Colonic mucosa (tissue), 4 donors: Measurements from ENCODE around the gene CALY. TPM values are rescaled to one million over a fixed set of nuclear protein-coding genes. Genes with fewer than 3 reads are reported as not detected.

Source experiments
- DNase-seq: peaks from one replicate; pipeline ENCODE4 v3.0.0-alpha.2; 2020
- H3K27ac ChIP-seq: fragments of 200-600 bp; one replicate; pipeline ENCODE4 v1.8.0; 2021
- H3K27me3 ChIP-seq: fragments of 200-600 bp; one replicate; pipeline ENCODE4 v1.8.0; 2021
- H3K36me3 ChIP-seq: fragments of 200-600 bp; one replicate; pipeline ENCODE4 v1.8.0; 2021
- H3K4me1 ChIP-seq: fragments of 200-600 bp; one replicate; pipeline ENCODE4 v1.8.0; 2021; ENCODE audit warnings: mild to moderate bottlenecking
- H3K4me3 ChIP-seq: fragments of 200-600 bp; one replicate; pipeline ENCODE4 v1.8.0; 2021
- H3K9ac ChIP-seq, 2 donors: one replicate each; pipeline ENCODE4 v1.7.0; 2013; ENCODE audit warnings: control low read depth in 2 of 2, low read depth in 2 of 2, low read length in 2 of 2
- H3K9me3 ChIP-seq: fragments of 200-600 bp; one replicate; pipeline ENCODE4 v1.8.0; 2021
- intact Hi-C: fragments of 100-400 bp; cut with DNase I; formaldehyde crosslinking; loops from one replicate; pipeline ENCODE4 v1.14.1; 2022
- total RNA-seq, 2 donors: library from RNA; stranded (reverse); fragmentation: NEBNext Ultra II Directional in 1 of 2; extraction: Animal tissue kit (Norgen Biotek cat#: 25700) in 1 of 2; gene quantifications; one replicate each; pipeline ENCODE4 v1.2.1, GENCODE V29; 2021
- TF ChIP-seq, protein P1 (sequence below): fragments of 200-600 bp; IDR thresholded peaks from one replicate; pipeline ENCODE4 v1.8.0; 2022; ENCODE audit warnings: antibody characterized with exemption, mild to moderate bottlenecking
- donor health status: healthy.
- donor health status: DM: no; HTN: no; CAD: no.
- donor health status: DM: no; HTN: no; CAD: no.

CALY gene, protein sequence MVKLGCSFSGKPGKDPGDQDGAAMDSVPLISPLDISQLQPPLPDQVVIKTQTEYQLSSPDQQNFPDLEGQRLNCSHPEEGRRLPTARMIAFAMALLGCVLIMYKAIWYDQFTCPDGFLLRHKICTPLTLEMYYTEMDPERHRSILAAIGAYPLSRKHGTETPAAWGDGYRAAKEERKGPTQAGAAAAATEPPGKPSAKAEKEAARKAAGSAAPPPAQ
- total RNA-seq, result 1 to 10 TPM in 1 of 2 donors, not detected in 1; 1.6 TPM

DNA sequence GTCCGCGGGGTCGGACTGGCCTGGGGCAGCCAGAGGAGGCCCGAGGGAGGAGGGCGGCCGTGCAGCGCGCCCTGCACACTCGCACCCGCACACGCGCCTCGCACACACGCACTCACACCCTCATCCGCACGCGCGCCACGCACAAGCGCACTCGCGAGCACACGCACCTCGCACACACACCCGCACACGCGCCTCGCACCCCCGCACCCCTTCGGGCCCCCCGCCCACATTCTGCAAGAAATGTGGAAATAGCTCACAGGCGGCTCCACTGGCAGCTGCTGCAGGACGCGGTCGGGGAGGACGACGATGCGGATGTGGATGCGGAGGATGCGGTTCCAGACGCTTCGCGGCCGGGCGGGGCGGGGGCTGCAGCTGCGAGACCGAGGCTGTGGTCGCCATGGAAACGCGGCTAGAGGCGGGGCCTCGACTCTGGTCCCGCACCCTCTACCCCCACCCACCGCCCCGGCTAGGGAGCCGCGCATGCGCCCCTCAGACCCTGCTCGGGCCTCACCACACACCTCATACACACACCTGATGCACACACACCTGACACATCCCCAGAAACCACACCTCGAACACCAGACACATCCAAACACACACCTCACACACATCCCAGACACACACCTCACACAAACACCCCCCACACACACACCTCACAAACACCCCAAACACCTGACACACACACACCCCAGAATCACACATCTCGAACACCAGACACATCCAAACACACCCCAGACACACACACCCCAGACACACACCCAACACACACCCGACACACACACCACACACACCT is at the start of gene CALY:
Gene CALY, minus strand, starts transcription at position 320 of the 793 bp plus-strand sequence. CDS start 7,907 bp downstream, outside the sequence.
- no peak for DNase-seq
- Histone ChIP-seq H3K27ac (no peak within 1 kb of the TSS), H3K9ac (no peak within 1 kb of the TSS), H3K36me3 (no peaks in the 10 kb centered on the region), H3K27me3 (peaks cover 27% of the 10 kb centered on the region), H3K9me3 (no peaks in the 10 kb centered on the region), H3K4me3 (peak within 1 kb of the TSS; percentile 30), H3K4me1 (no peaks in the 10 kb centered on the region)
- TF ChIP-seq, protein P1, sequence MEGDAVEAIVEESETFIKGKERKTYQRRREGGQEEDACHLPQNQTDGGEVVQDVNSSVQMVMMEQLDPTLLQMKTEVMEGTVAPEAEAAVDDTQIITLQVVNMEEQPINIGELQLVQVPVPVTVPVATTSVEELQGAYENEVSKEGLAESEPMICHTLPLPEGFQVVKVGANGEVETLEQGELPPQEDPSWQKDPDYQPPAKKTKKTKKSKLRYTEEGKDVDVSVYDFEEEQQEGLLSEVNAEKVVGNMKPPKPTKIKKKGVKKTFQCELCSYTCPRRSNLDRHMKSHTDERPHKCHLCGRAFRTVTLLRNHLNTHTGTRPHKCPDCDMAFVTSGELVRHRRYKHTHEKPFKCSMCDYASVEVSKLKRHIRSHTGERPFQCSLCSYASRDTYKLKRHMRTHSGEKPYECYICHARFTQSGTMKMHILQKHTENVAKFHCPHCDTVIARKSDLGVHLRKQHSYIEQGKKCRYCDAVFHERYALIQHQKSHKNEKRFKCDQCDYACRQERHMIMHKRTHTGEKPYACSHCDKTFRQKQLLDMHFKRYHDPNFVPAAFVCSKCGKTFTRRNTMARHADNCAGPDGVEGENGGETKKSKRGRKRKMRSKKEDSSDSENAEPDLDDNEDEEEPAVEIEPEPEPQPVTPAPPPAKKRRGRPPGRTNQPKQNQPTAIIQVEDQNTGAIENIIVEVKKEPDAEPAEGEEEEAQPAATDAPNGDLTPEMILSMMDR, result no peak
- intact Hi-C loops, result no loop called here

DNA sequence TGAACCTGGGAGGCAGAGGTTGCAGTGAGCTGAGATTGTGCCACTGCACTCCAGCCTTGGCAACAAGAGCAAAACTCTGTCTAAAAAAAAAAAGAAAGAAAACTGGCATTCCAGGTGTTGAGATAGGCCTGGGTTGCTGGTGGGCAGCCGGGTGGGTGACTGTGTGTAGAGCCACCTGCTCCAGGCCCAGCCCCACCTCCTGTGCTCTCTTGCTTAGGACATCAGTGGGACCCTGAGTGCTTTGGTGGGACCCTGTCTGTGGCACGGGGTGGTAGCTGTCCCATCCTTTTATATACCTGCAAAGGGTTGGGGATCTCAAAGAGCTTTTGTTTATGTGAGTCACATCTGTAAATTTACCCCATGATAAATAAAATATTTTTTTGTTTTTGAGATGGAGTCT is 48.5 kb upstream of the CALY start:
- H3K27ac ChIP-seq, result no peak overlapping the region
- TF ChIP-seq, protein P1, result no peak
- H3K27me3 ChIP-seq, result no peaks in the 10 kb centered on the region
- intact Hi-C loops, result no loop called here
- DNase-seq, result no peak
- no peaks in the 10 kb centered on the region for H3K36me3 ChIP-seq
- no peaks in the 10 kb centered on the region for H3K4me1 ChIP-seq
- no peak overlapping the region for H3K9ac ChIP-seq
- no peaks in the 10 kb centered on the region for H3K9me3 ChIP-seq
- no peak overlapping the region for H3K4me3 ChIP-seq

DNA sequence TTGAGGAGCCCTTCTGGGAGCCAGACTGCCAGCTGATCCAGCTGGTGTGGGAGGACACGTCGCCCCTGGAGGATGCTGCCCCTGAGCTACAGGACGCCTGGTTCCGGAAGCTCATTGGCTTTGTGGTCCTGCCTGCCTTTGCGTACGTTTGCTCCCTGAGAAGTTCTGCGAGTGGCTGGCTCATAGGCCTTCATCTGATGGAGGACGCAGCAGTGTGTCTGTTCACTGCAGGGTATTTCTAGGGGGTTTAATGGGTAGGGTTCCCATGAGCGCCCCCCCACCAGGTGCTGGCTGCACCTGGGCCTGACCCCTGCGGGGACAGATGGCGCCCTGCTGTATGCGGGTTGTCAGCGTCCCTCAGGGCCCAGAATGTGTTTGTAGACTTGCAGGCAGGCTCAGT is 47.4 kb upstream of the CALY start:
- no peak overlapping the region for H3K4me3 ChIP-seq
- intact Hi-C loops, result no loop called here
- no peaks in the 10 kb centered on the region for H3K36me3 ChIP-seq
- TF ChIP-seq, protein P1, result no peak
- no peak overlapping the region for H3K27ac ChIP-seq
- H3K27me3 ChIP-seq, result no peaks in the 10 kb centered on the region
- no peak overlapping the region for H3K9ac ChIP-seq
- H3K4me1 ChIP-seq, result no peaks in the 10 kb centered on the region
- DNase-seq, result no peak
- H3K9me3 ChIP-seq, result no peaks in the 10 kb centered on the region

DNA sequence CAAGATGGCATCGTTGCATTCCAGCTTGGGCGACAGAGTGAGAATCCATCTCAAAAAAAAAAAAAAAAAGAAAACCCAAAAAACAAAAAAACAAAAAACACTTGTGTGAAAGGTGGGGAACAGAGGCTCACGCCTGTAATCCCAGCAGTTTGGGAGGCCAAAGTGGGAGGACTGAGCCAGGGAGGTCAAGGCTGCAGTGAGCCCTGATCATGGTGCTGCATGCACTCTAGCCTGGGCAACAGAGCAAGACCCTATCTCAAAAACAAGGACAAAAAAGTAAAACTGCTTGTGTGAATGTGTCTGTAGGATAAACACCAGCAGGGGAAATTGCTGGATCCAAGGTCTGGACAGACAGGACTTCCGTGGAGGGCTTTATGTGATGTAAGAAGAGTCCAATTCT is 46.9 kb upstream of the CALY start:
- Histone ChIP-seq H3K27me3 (no peaks in the 10 kb centered on the region), H3K36me3 (no peaks in the 10 kb centered on the region), H3K9me3 (no peaks in the 10 kb centered on the region), H3K27ac (no peak overlapping the region), H3K9ac (no peak overlapping the region), H3K4me3 (no peak overlapping the region), H3K4me1 (no peaks in the 10 kb centered on the region)
- intact Hi-C loops, result no loop called here
- no peak for DNase-seq
- TF ChIP-seq, protein P1, result no peak

DNA sequence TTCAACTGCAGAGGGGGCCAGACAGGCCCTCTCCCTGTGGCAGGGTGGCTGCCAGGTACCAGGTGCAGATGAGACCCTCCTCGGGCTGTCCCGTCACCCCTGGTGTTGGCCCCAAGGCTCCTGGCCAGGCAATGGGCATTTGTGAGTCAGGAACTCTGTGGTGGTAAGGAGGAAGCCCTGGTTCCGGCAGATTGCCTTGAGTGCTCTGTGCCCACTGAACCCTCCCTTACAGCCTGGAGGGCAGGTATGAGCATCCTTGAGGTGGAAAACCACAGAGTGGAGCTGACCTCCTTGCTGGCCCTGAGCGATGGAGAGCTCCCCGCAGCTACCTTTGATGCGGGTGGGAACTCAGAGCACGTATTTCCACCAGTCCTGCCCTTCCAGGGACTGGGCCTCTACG is 44.3 kb upstream of the CALY start:
- Histone ChIP-seq H3K4me3 (no peak overlapping the region), H3K9me3 (no peaks in the 10 kb centered on the region), H3K27me3 (no peaks in the 10 kb centered on the region), H3K27ac (no peak overlapping the region), H3K9ac (no peak overlapping the region), H3K36me3 (no peaks in the 10 kb centered on the region), H3K4me1 (peaks cover 5% of the 10 kb centered on the region)
- TF ChIP-seq, protein P1, result no peak
- DNase-seq, result no peak
- intact Hi-C loops, result no loop called here
